Osteoblast (primary cell): ENCODE data around the gene PHTF1. TPM values are rescaled to one million over a fixed set of nuclear protein-coding genes. Genes with fewer than 3 reads are reported as not detected.

ENCODE experiments used
- DNase-seq: peaks from one replicate; pipeline ENCODE4 v3.0.0; 2011; ENCODE audit warnings: low spot score, mixed read lengths; ENCODE audit not compliant: insufficient read length; ENCODE audit errors: missing footprints
- H2AFZ ChIP-seq: 2 replicates; pipeline ENCODE4 v1.6.0; 2011; ENCODE audit warnings: mild to moderate bottlenecking, low read length
- H3K27ac ChIP-seq: 2 replicates; pipeline ENCODE4 v1.5.1; 2011; ENCODE audit warnings: mild to moderate bottlenecking, low read depth, low read length, moderate library complexity
- H3K27me3 ChIP-seq: 2 replicates; pipeline ENCODE4 v1.6.0; 2012; ENCODE audit warnings: mild to moderate bottlenecking, control low read depth, inconsistent platforms, low read length, moderate library complexity; ENCODE audit not compliant: insufficient read depth
- H3K36me3 ChIP-seq: 2 replicates; pipeline ENCODE4 v1.5.1; 2011; ENCODE audit warnings: mild to moderate bottlenecking, low read length, control low read depth, moderate library complexity; ENCODE audit not compliant: insufficient read depth
- H3K4me1 ChIP-seq: 2 replicates; pipeline ENCODE4 v1.5.1; 2011; ENCODE audit warnings: mild to moderate bottlenecking, low read length, control low read depth, moderate library complexity; ENCODE audit not compliant: insufficient read depth
- H3K4me2 ChIP-seq: 2 replicates; pipeline ENCODE4 v1.6.0; 2011; ENCODE audit warnings: mild to moderate bottlenecking, low read length; ENCODE audit not compliant: insufficient read depth
- H3K4me3 ChIP-seq: fragments of 200-600 bp; sonication (generic); 3 replicates; pipeline ENCODE4 v1.5.1; 2012; ENCODE audit warnings: mild to moderate bottlenecking, low read length, inconsistent platforms; ENCODE audit not compliant: insufficient read depth
- H3K79me2 ChIP-seq: 2 replicates; pipeline ENCODE4 v1.6.0; 2012; ENCODE audit warnings: mild to moderate bottlenecking, low read length, control low read depth, inconsistent platforms; ENCODE audit not compliant: insufficient read depth
- H3K9me3 ChIP-seq: 2 replicates; pipeline ENCODE4 v1.5.1; 2011; ENCODE audit warnings: low read depth, low read length, control low read depth
- H4K20me1 ChIP-seq: 2 replicates; pipeline ENCODE4 v1.6.0; 2012; ENCODE audit warnings: mild to moderate bottlenecking, low read length, control low read depth; ENCODE audit not compliant: insufficient read depth
- total RNA-seq: library from RNA; depleted of rRNA; stranded (reverse); fragments of >200 nt; gene quantifications from 2 replicates; pipeline ENCODE4 v1.2.3, GENCODE V29; 2012
- TF ChIP-seq, protein P1 (sequence below): IDR thresholded peaks from 2 replicates; pipeline ENCODE4 v1.5.1; 2011; ENCODE audit warnings: mild to moderate bottlenecking, low read depth, low read length, moderate library complexity; ENCODE audit errors: extremely low read depth

PHTF1 gene
- total RNA-seq, 1 donor = 41.6 TPM

DNA sequence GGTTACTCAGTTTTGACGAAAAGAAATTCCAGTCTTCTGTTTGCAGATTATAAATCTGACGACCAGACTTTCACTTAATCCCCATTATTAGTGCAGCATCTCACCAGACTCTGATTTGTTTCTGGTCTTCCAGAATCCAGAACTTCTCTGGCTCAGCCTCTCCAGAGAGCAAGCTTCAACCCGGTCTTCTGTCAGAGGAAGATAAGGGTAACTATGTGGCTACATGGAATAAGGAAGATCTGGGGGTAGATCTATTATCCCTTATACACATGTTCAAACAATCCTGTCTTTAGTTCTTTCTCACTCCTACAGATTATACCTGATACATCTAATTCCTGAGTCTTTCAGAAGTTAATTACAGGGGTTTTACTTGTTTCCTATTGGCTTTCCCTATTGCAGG is 9.9 kb downstream of the PHTF1 start:
- Histone ChIP-seq H4K20me1 (peaks cover 4% of the 10 kb centered on the region), H3K27ac (no peak overlapping the region), H3K9me3 (no peaks in the 10 kb centered on the region), H3K4me1 (peaks cover 10% of the 10 kb centered on the region), H3K36me3 (peaks cover 16% of the 10 kb centered on the region), H3K4me2 (no peak overlapping the region), H3K79me2 (peaks cover 25% of the 10 kb centered on the region), H3K27me3 (no peaks in the 10 kb centered on the region), H2AFZ (no peak overlapping the region), H3K4me3 (no peak overlapping the region)
- no peak for DNase-seq
- TF ChIP-seq, protein P1, sequence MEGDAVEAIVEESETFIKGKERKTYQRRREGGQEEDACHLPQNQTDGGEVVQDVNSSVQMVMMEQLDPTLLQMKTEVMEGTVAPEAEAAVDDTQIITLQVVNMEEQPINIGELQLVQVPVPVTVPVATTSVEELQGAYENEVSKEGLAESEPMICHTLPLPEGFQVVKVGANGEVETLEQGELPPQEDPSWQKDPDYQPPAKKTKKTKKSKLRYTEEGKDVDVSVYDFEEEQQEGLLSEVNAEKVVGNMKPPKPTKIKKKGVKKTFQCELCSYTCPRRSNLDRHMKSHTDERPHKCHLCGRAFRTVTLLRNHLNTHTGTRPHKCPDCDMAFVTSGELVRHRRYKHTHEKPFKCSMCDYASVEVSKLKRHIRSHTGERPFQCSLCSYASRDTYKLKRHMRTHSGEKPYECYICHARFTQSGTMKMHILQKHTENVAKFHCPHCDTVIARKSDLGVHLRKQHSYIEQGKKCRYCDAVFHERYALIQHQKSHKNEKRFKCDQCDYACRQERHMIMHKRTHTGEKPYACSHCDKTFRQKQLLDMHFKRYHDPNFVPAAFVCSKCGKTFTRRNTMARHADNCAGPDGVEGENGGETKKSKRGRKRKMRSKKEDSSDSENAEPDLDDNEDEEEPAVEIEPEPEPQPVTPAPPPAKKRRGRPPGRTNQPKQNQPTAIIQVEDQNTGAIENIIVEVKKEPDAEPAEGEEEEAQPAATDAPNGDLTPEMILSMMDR = no peak

DNA sequence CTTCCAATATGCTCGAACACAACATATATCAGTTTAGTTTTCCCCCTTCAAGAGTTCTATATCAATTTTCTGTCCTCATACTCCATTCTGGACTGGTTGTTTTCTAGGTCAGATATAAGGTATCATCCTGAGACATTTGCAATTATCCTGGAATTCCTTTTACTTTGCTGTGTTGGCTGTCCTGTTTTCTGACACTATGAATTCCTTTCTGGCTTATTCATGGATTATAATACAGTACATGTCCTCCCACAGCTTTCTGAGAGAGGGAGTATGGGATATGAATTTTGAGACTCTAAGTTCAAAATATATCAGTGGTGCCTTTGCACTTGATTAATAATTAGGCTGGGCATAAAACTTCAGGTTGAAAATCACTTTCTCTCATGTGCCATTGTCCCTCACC is 11.9 kb downstream of the PHTF1 start:
- Histone ChIP-seq H3K4me1 (peaks cover 10% of the 10 kb centered on the region), H3K27ac (peak overlapping the region; percentile 34), H4K20me1 (peaks cover 4% of the 10 kb centered on the region), H3K4me2 (peak overlapping the region; percentile 44), H3K36me3 (peaks cover 8% of the 10 kb centered on the region), H3K79me2 (peaks cover 24% of the 10 kb centered on the region), H3K4me3 (no peak overlapping the region), H3K9me3 (no peaks in the 10 kb centered on the region), H2AFZ (no peak overlapping the region), H3K27me3 (no peaks in the 10 kb centered on the region)
- peak; percentile 38 for DNase-seq
- TF ChIP-seq, protein P1 = no peak

DNA sequence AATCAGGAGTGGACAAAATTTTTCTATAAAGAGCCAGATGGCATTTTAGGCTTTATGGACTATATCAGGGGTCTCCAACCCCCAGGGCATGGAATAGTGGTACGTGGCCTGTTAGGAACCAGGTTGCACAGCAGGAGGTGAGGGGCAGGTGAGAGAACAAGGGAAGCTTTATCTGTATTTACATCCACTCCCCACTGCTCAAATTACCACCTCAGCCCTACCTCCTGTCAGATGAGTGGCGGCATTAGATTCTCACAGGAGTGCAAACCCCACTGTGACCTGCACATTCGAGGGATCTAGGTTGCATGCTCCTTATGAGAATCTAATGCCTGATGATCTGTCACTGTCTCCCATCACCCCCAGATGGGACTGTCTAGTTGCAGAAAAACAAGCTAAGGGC is 13.9 kb downstream of the PHTF1 start:
- no peak for DNase-seq
- H3K36me3 ChIP-seq = peaks cover 8% of the 10 kb centered on the region
- TF ChIP-seq, protein P1 = no peak
- H3K4me1 ChIP-seq = peaks cover 10% of the 10 kb centered on the region
- peaks cover 24% of the 10 kb centered on the region for H3K79me2 ChIP-seq
- H3K27ac ChIP-seq = no peak overlapping the region
- no peaks in the 10 kb centered on the region for H3K27me3 ChIP-seq
- H4K20me1 ChIP-seq = peaks cover 4% of the 10 kb centered on the region
- no peak overlapping the region for H3K4me2 ChIP-seq
- H3K9me3 ChIP-seq = no peaks in the 10 kb centered on the region
- no peak overlapping the region for H2AFZ ChIP-seq
- no peak overlapping the region for H3K4me3 ChIP-seq

DNA sequence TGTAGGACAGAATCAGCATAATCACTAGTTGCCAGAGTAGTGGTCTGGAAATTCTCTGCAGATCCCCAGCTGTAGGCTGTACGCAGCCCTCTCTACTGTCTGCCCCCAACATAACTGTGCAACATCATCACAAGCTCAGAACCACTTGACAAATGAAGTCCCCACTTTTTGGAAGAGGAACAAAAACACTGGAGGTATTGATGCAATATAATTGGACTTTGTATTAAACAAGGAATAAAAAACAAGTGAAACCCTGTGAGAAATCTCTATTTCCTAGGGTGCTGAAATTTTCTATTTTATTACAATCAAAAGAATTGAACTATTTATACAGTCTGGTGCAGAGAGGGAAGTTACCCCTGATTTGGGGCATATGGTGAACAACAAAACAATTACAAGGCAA is 15.2 kb downstream of the PHTF1 start:
- Histone ChIP-seq H3K4me1 (peaks cover 10% of the 10 kb centered on the region), H3K4me2 (no peak overlapping the region), H2AFZ (no peak overlapping the region), H3K36me3 (peaks cover 5% of the 10 kb centered on the region), H3K9me3 (no peaks in the 10 kb centered on the region), H3K27ac (no peak overlapping the region), H3K4me3 (no peak overlapping the region), H3K27me3 (no peaks in the 10 kb centered on the region), H3K79me2 (peaks cover 24% of the 10 kb centered on the region), H4K20me1 (peaks cover 4% of the 10 kb centered on the region)
- TF ChIP-seq, protein P1 = no peak
- no peak for DNase-seq
